Adipocyte (in vitro differentiated cells): Measurements from ENCODE around the gene MUC2.

Source experiments
- DNase-seq: peaks from one replicate; pipeline ENCODE4 v3.0.0-alpha.2; 2015; ENCODE audit warnings: low read depth
- H3K27me3 ChIP-seq: replicated peaks from 2 replicates; pipeline ENCODE4 v1.7.0; 2013; ENCODE audit warnings: mild to moderate bottlenecking, low read length, moderate library complexity; ENCODE audit not compliant: control insufficient read depth, insufficient read depth
- H3K36me3 ChIP-seq: 2 replicates; pipeline ENCODE4 v1.7.0; 2013; ENCODE audit warnings: low read length, mild to moderate bottlenecking, moderate library complexity; ENCODE audit not compliant: control insufficient read depth, insufficient read depth, severe bottlenecking
- H3K4me1 ChIP-seq: 2 replicates; pipeline ENCODE4 v1.7.0; 2013; ENCODE audit warnings: mild to moderate bottlenecking, low read length, moderate library complexity; ENCODE audit not compliant: control insufficient read depth, insufficient read depth
- H3K4me3 ChIP-seq: 2 replicates; pipeline ENCODE4 v1.7.0; 2013; ENCODE audit warnings: mild to moderate bottlenecking, low read length, moderate library complexity
- H3K9ac ChIP-seq: 2 replicates; pipeline ENCODE4 v1.7.0; 2013; ENCODE audit warnings: mild to moderate bottlenecking, low read length, moderate library complexity
- H3K9me3 ChIP-seq: 2 replicates; pipeline ENCODE4 v1.7.0; 2013; ENCODE audit warnings: mild to moderate bottlenecking, low read length, moderate library complexity; ENCODE audit not compliant: control insufficient read depth

The MUC2 gene

DNA sequence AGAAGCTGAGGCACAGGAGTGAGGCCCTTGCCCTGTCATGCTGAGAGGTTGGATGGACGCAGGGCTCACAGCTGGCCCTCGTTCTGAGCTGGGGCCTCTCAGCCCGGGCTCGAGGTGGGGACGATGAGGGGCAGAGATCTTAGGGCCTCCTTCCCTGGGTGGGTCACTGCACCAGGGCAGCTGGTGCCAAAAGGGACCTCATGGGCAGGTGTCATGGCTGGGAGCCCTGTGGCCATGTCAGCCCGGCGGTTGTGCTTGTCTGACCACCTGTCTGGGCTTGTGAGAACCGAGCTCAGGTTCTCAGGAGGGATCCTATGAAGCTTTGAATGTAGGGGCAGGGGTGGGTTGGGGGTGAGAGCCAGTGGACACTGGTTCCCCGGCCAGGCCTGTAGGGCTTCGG is 36.3 kb upstream of the MUC2 start:
- DNase-seq = no peak
- Histone ChIP-seq H3K9ac (no peak overlapping the region), H3K4me3 (no peak overlapping the region), H3K9me3 (no peaks in the 10 kb centered on the region), H3K4me1 (no peaks in the 10 kb centered on the region), H3K27me3 (peaks cover 36% of the 10 kb centered on the region), H3K36me3 (no peaks in the 10 kb centered on the region)

DNA sequence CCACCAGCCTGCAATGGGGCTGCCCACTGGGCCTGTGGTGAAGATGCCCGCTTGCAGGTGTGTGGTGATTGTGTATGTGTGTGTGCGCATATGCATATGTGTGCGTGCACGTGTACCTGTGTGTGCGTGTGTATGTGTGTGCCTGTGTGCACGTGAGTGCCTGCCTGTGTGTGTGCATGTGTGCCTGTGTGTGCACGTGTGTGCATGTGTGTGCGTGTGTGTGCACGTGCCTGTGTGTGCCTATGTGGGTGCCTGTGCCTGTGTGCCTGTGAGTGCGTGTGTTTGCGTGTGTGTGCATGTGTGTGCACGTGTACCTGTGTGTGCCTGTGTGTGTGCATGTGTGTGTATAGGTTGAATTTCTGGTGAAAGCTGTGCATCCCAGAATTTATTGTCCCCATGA is 35.8 kb upstream of the MUC2 start:
- no peak for DNase-seq
- H3K4me1 ChIP-seq = no peaks in the 10 kb centered on the region
- H3K27me3 ChIP-seq = peaks cover 32% of the 10 kb centered on the region
- H3K36me3 ChIP-seq = no peaks in the 10 kb centered on the region
- no peak overlapping the region for H3K4me3 ChIP-seq
- no peaks in the 10 kb centered on the region for H3K9me3 ChIP-seq
- H3K9ac ChIP-seq = no peak overlapping the region

GRCh38 chr11:1039481-1040427 is 34.9 kb upstream of the MUC2 start:
- no peak for DNase-seq
- H3K9ac ChIP-seq = no peak overlapping the region
- peaks cover 32% of the 10 kb centered on the region for H3K27me3 ChIP-seq
- peaks cover 2% of the 10 kb centered on the region for H3K9me3 ChIP-seq
- H3K36me3 ChIP-seq = no peaks in the 10 kb centered on the region
- H3K4me1 ChIP-seq = no peaks in the 10 kb centered on the region
- H3K4me3 ChIP-seq = no peak overlapping the region

DNA sequence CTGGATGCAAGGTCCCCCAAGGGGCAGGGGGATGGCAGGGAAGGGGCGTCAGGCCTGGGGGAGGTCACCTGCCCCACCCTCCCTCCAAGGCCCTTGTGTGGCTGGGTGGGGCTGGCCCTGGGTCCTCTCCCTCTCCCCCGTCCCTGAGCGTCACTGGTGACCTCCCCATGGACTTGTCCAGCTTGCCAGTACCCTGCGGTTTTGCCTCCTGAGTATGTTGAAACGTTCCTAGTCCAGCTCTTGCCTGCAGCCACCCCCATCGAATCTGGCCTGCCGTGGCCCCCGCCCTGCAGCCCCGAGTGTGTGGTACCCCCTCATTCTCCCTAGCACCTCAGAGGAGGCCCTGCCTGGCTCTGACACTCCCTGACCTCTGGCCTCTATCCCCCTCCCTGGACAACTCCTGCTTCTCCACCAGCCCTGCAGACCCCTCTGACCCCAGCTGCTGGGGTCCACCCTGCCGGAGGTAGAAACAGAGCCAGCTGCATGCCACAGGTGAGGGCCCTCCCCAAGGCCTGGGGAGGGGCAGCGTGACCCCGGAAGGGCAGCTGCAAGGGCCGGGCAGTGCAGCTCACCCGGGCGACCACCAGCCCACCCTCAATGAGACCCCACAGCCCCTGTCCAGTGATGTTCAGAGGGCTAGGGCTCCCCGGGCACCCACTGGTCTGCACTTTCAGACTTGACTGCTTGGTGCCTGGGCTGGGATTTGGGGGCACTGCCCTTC is 34.1 kb upstream of the MUC2 start:
- H3K27me3 ChIP-seq = peaks cover 36% of the 10 kb centered on the region

DNA sequence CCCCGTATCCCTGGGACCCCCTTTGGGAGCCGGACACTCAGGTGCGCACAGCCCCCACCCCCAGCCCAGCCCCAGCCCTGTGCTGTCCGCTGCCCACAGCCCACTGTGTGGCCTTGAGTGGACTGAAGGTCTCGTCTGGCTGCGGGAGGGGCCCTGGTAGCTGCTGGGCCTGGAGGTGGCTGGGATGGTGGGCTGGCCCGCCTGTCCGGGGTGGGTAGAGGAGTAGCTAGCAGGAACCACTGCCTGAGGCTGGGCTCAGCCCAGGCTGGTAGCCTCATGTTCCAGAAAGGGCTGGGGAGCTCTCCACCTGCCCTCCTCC is 33.6 kb upstream of the MUC2 start:
- Histone ChIP-seq H3K4me3 (no peak overlapping the region), H3K36me3 (no peaks in the 10 kb centered on the region), H3K4me1 (no peaks in the 10 kb centered on the region), H3K9ac (no peak overlapping the region), H3K27me3 (peaks cover 37% of the 10 kb centered on the region), H3K9me3 (peaks cover 7% of the 10 kb centered on the region)
- no peak for DNase-seq

More for the DNA sequence above, 34.1 kb upstream of the MUC2 start:
- no peaks in the 10 kb centered on the region for H3K36me3 ChIP-seq
- peaks cover 7% of the 10 kb centered on the region for H3K9me3 ChIP-seq
- H3K4me1 ChIP-seq = no peaks in the 10 kb centered on the region
- H3K9ac ChIP-seq = no peak overlapping the region
- no peak overlapping the region for H3K4me3 ChIP-seq
- DNase-seq = no peak

DNA sequence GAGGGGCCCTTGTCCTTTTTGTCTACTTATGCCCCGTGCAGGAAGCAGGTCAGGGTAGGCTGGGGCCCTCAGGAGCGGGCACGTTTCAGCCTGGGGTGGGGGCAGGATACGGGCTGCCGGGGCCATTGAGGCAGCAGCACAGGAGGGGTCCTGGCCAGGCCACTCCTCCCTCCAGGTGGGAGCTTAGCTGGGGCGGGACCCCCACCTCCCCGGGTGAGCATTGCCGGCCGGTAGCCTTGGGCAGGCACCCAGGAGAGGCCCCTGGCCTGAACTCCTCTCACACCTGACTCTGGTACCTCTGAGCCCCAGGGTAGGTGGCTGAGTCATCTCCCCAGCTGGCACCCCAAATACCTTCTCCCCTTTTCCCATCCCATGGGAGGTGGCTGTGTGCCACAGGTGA is 33.2 kb upstream of the MUC2 start:
- Histone ChIP-seq H3K27me3 (peaks cover 39% of the 10 kb centered on the region), H3K9me3 (peaks cover 7% of the 10 kb centered on the region), H3K9ac (no peak overlapping the region), H3K4me1 (no peaks in the 10 kb centered on the region), H3K36me3 (no peaks in the 10 kb centered on the region), H3K4me3 (no peak overlapping the region)
- DNase-seq = no peak

DNA sequence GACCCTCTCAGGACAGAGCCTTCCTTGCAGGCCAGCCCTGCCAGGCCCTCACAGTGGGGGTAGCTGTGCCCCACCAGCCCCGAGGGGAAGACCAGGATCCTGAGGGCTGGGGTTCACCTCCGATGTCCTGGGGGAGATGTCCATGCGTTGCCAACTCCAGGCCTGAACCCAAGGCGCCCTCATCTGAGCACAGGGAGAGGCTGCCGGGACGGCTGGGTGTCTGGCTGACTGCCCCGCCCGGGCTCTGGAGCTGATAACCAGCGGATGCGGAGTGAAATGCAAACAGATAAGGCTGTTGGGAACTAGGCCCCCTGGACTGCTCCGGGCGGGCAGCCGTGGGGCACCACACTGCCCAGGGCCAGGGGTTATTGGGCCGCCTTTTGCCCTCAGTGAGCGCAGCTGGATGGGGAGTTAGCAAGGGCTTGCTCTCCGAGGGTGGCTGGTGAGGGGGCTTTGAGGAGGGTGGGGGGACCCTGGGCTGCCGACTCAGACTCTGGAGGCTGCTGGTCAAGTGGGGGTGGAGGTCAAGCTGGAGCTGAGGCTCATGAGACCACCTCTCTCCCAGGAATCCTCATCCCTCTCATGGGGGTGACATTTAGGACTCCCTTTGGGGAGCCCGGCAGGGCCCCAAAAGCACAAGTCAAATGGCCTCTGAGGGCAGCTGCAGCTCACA is 32.6 kb upstream of the MUC2 start:
- H3K9me3 ChIP-seq = peaks cover 7% of the 10 kb centered on the region
- peaks cover 42% of the 10 kb centered on the region for H3K27me3 ChIP-seq
- H3K4me1 ChIP-seq = no peaks in the 10 kb centered on the region
- no peak for DNase-seq
- no peaks in the 10 kb centered on the region for H3K36me3 ChIP-seq
- no peak overlapping the region for H3K9ac ChIP-seq
- no peak overlapping the region for H3K4me3 ChIP-seq

DNA sequence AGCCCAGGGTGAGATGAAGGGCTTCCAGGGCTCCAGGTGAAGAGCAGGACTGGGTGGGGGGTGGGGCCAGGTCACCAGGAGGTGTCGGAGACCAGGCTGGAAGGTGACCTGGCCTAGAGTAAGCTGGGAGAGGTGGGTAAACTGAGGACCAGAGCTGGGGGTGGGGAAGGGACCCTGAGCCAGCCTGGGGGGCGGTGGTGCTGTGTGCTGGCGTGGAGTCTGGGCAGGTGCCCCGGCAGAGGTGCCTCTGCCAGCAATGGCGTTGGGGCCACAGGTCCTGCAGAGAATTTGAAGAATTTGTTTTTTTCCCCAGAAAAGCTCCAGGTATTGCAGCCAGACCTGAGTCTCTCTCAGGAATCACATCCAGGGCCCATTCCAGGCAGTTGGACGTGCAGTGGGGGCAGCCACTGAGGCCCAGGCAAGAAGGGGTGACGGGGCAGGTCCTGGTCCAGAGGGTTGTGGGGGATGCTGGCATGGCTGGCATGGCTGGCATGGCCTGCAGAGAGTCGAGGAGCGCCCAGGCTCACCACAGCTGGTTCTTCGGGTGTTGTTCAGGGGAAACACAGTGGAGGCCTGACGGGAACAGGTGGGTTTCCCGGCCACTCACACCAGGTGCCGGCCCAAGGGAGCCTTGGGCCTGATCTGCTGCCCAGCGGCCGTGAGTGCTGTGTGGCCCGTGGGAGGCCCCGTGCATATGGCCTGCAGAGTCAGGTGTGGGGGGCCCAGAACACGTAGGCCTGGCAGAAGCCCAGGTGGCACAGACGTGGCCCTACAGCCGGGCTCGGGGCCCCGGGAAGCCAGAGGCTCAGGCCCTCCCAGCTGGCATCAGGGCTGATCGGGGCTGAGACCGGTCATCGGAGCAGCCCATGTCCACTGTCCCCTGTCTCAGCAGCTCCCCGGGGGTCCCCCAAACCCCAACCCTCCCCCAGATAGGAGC is 31.8 kb upstream of the MUC2 start:
- Histone ChIP-seq H3K4me1 (no peaks in the 10 kb centered on the region), H3K36me3 (no peaks in the 10 kb centered on the region), H3K27me3 (peaks cover 43% of the 10 kb centered on the region), H3K9me3 (peaks cover 7% of the 10 kb centered on the region), H3K9ac (no peak overlapping the region), H3K4me3 (no peak overlapping the region)
- DNase-seq = no peak

DNA sequence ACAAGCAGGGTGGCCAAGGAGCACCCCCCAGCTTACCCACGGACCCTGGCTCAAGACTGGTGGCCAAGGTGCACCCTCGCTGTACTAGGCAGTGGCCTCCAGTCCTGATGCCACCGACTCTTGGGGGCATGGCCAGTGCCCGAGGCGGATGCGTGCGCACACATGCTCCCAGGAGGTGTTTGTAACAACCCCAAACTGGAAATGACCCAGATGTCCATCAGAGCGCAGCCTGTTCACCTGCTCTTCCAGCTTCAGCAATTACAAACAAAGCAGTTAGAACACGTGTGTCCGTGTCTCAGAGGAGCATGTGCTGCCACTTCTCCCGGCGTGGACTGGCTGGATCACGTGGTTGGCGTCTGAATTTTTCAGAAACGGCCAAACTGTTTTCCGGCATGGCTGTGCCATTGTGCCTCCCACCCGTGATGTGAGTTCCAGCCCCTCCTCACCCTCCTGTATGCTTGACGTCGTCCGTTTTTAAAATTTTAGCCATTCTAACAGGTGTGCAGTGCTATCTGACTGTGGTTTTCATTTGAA is 31.0 kb upstream of the MUC2 start:
- Histone ChIP-seq H3K27me3 (peaks cover 49% of the 10 kb centered on the region), H3K9ac (no peak overlapping the region), H3K4me3 (no peak overlapping the region), H3K36me3 (no peaks in the 10 kb centered on the region), H3K9me3 (peaks cover 7% of the 10 kb centered on the region), H3K4me1 (no peaks in the 10 kb centered on the region)
- DNase-seq = no peak

- Histone ChIP-seq H3K27me3 (peaks cover 48% of the 10 kb centered on the region), H3K9me3 (peaks cover 7% of the 10 kb centered on the region), H3K4me1 (no peaks in the 10 kb centered on the region), H3K4me3 (no peak overlapping the region), H3K9ac (no peak overlapping the region), H3K36me3 (no peaks in the 10 kb centered on the region)
- no peak for DNase-seq
Observed at GRCh38 chr11:1044160-1044559, 30.5 kb upstream of the MUC2 start.
